ENCODE data around the gene SLC39A2.

Gene SLC39A2

DNA sequence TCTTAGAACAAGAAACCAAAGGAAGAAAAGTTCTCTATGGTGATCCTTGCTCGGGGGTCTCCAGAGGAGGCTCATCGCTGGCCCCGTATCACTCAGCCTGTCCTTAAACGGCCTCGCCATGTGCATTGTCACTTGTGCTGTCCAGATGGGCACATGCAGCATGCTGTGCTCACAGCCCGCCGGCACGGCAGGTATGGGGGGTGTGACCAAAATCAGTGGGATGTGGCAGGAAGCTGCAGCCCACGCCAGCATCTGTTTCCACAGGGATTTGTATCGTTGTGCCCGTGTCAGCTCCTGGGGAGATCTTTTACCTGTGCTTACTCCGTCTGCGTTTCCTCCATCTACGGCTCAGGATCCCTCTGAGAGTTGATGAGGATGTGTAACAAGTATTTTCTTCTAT, 2.6 kb upstream of the SLC39A2 start:
- in situ Hi-C loops (cut with MboI; ENCODE audit: low sequenced_read_pairs) = no loop called here

GRCh38 chr14:20997115-20997514, 2.0 kb upstream of the SLC39A2 start:
- in situ Hi-C loops (cut with MboI; ENCODE audit: low sequenced_read_pairs) = no loop called here

GRCh38 chr14:20997564-20997963, 1.5 kb upstream of the SLC39A2 start:
- in situ Hi-C loops (cut with MboI; ENCODE audit: low sequenced_read_pairs) = no loop called here

GRCh38 chr14:20998139-20998538, 954 bp upstream of the SLC39A2 start:
- in situ Hi-C loops (cut with MboI; ENCODE audit: low sequenced_read_pairs) = no loop called here

- in situ Hi-C loops (cut with MboI; ENCODE audit: low sequenced_read_pairs) = no loop called here
Observed at GRCh38 chr14:20999591-20999990, 498 bp downstream of the SLC39A2 start.

DNA sequence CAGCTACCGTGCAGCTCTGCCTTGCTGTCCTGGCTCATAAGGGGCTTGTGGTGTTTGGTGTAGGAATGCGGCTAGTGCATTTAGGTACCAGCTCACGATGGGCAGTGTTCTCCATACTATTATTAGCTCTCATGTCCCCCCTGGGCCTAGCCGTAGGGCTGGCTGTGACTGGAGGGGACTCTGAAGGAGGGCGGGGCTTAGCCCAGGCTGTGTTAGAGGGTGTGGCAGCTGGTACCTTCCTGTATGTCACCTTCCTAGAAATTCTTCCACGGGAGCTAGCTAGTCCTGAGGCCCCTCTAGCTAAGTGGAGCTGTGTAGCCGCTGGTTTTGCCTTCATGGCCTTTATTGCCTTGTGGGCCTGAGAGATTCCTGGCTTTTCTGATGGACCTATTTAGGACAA, 2.1 kb downstream of the SLC39A2 start:
- in situ Hi-C loops (cut with MboI; ENCODE audit: low sequenced_read_pairs) = no loop called here

DNA sequence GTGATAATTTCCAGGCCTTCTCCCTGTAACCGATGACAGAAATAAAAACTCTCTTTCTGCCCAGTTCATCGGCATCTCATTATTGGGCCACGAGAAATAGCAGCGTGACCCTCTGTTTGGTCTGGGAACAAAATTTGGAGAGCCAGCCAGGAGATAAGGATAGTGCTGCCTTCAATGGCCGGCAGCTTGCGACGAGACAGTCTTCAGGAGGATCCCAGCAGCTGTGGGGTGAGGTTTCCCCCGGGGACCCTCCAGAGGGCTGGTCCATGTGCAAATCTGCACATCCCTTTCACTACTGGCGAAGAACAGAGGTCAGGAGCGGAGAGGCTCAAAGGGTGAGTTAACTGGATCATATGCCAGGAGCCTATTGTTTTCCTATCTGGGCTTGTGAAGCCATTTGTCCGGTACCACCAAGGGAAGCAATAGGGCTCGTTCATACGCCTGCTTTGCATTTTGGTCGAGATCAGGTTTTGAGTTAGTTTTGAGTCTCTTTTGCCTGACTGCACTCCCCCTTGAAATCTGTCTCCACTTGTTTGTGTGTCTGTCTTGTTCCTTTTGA, 4.8 kb downstream of the SLC39A2 start:
- in situ Hi-C loops (cut with MboI; ENCODE audit: low sequenced_read_pairs) = no loop called here

DNA sequence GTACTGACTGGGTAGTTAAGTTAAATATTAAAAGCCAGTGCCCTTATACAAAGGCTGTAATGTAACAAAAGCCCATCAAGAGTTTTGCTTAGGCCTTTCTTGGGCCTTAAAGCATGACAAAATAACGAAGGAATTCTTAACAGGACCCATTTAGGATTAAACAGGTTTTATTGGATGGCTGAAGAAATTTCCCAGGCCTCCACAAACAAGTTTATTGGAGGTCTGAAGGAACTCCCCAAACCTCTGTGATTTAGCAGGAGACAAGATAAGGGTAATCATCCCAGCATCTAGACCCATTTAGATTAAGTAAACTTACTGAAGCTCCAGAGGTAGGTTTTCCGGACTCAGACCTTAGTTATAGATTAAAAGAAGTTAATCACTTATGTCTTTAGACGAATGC, 10.6 kb downstream of the SLC39A2 start:
- in situ Hi-C loops (cut with MboI; ENCODE audit: low sequenced_read_pairs) = loop anchor here (5.0 kb wide), 1 partner anchor 93 kb away; the partner anchor contains the start of gene TMEM253

DNA sequence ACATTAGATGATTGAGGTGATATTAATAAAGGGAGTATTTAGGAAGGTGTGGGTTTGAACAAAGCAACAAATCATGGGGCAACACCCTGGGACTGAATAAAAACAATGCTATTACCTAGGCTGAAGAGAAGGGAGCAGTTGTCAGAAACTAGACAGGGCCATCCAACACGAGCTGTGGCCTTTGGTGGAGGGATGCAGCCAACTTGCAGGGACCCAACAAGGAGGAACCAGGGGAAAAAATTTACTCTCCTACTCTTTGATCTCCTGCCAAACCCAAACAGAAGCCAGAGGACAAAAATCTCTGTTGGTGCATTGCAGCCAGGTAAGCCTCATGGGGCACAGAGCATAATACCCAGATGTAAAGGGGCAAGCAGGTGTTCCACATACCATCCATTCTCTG, 12.0 kb downstream of the SLC39A2 start:
- in situ Hi-C loops (cut with MboI; ENCODE audit: low sequenced_read_pairs) = loop anchor here (5.0 kb wide), 1 partner anchor 91 kb away; the partner anchor contains the start of gene TMEM253

- in situ Hi-C loops (cut with MboI; ENCODE audit: low sequenced_read_pairs) = loop anchor here (5.0 kb wide), 1 partner anchor 88 kb away; the partner anchor contains the start of gene TMEM253
Observed at GRCh38 chr14:21014761-21015190, 15.7 kb downstream of the SLC39A2 start.

DNA sequence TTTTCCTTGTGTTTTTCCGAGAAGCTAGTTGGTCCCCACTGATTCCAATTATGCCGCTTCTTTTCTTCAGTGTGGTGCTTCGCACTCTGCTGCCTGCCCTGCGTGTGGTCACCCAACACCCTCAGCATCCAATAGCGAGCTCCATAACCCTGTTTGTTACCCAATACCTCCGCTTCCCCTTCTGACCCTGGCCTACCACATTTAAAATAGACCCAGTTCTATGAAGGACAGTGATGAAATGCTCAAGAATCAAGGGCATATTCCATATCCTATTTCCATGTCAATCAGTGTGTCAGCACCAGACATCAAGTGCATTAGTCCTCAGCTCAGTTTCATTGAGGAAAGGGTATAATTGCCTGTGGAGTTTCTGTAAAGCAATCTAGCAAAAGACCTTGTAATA, 16.2 kb downstream of the SLC39A2 start:
- in situ Hi-C loops (cut with MboI; ENCODE audit: low sequenced_read_pairs) = no loop called here

DNA sequence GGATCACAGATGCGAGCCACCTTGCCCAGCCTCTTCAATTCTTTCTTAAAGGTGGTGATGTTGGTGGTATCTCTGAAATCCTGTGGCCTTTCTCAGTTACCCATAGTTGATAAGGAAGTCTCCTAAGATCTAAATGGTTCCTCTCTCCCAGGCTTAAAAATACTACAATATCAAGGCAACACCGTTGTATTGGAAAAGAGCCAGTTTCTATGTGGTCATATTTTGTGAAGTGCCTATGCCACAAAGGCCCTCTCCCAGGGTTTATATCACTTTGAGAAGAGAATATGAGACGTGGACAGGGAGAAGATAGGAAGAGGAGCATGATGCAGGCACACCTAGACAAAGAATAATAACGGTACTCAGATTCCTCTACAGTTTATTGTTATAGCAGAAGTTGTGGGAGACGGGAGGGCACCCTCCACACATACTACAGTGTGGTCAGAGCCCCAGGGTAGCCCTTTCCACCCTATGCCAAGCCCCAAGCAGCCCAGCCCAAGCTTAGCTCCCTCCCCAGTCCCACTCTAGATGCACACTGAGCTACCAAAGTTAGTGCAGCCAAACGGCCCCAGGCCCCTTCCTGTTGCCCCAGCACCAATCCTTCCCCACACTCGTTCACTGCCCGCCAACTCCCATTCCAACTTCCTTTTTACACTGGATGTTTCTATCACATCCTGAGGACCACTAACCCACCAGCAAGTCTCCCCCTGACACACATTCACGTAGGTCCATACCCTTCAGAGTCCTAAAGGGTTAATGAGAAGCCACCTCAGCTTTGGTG, 17.5 kb downstream of the SLC39A2 start:
- in situ Hi-C loops (cut with MboI; ENCODE audit: low sequenced_read_pairs) = no loop called here

GRCh38 chr14:21017528-21018245, 18.6 kb downstream of the SLC39A2 start:
- in situ Hi-C loops (cut with MboI; ENCODE audit: low sequenced_read_pairs) = no loop called here

GRCh38 chr14:21018286-21018685, 19.2 kb downstream of the SLC39A2 start:
- in situ Hi-C loops (cut with MboI; ENCODE audit: low sequenced_read_pairs) = no loop called here

DNA sequence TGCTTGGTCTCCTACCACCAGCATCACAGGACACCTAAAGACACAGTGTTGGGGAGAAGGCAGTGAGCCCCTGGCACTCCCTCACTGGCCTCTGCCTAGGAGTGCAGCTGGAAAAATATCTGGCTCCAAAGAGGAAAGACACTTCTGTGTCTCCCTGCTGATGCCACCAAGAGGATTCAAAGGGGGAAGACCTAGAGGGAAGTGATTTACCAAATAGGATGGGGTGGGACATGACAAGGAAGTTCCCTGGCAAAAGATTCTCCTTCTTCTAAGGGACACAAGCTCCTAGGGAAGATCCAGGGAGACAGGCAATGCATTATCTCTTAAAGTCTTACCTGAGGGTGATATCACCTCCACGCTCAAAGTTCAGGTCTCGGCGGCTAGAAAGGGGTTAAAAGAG, 19.7 kb downstream of the SLC39A2 start:
- in situ Hi-C loops (cut with MboI; ENCODE audit: low sequenced_read_pairs) = no loop called here

GRCh38 chr14:21019366-21019765, 20.3 kb downstream of the SLC39A2 start:
- in situ Hi-C loops (cut with MboI; ENCODE audit: low sequenced_read_pairs) = no loop called here

- in situ Hi-C loops (cut with MboI; ENCODE audit: low sequenced_read_pairs) = no loop called here
Observed at GRCh38 chr14:21020977-21021545, 22.0 kb downstream of the SLC39A2 start.

DNA sequence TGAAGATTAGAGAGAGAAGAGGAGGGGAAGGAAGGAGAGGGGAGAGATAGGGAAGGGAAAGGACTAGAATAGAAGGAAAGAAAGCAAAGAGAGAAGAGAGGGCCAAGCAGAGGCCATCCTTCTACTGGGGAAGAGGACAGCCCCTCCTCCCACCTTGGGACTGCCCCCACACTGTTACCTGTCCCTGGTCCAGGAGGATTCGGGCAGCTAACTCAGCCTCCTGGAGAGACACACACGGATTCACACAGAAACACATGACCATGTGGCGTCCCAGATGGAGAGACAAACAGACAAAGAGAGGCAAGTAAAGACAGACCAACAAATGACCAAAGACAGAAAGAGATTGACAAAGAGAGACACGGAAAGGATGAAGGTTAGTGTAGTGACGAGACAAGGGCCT, 23.6 kb downstream of the SLC39A2 start:
- in situ Hi-C loops (cut with MboI; ENCODE audit: low sequenced_read_pairs) = no loop called here

DNA sequence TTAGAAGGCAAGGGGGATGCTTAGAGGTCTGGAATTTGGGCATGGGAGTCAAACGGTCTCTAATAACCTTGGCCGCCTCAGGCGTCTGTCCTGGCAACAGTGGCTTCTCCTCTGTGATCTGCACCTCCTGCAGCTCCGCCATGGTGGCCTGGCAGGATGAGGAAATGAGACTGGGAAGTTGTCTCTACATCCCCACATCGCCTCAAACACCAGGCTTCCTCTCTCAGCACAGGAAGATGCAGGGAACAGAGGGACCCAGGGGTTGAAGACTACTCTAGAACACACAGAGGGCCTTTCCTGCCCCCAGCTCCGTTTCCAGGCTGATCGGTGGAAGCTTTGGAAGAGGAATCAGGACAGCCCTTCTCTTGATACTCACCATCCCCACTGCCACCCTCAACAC, 24.1 kb downstream of the SLC39A2 start:
- in situ Hi-C loops (cut with MboI; ENCODE audit: low sequenced_read_pairs) = no loop called here

- in situ Hi-C loops (cut with MboI; ENCODE audit: low sequenced_read_pairs) = no loop called here
Observed at GRCh38 chr14:21023817-21024584, 24.9 kb downstream of the SLC39A2 start.
